HG02973 (cell line): ENCODE results near the gene ARNT2.

Source experiments
- ATAC-seq: cut with Tn5 transposase; IDR thresholded peaks from one replicate; pipeline ENCODE4 v1.9.1; 2021; ENCODE audit warnings: moderate library complexity; ENCODE audit not compliant: unreplicated experiment

Gene ARNT2

DNA sequence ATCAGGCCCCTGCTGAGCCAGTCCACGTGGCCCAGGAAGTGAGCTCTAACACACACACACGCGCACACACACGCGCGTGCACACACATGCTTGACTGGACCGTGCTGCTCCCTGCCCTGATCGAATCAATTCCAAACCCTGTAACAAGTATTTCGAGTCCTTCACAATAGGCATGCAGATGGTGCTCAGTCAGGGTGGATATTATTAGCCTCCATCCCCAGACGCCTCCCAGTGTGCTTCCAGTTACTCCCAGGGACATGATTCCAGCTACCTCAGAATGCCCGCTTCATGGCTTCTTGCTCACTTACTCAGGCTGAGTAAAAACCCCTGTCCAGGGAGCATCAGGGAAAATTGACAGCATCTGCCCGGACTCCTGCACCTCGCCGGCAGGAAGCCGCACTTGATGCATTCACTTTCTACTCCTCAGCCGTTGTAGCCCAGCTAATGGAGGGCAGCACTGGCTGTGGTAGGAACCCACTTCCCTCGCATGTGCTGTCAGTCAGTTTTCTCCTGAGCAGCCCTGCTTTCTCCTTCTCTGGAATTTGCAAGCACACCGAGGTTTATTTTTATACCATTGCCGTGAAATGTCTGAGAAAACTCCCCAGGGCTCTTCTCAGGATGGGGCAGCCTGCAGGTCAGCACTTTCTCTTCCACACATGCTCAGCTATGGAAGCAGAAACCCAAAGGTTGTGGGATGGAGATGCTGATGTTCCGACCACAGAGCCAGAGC, 164.9 kb downstream of the ARNT2 start:
- ATAC-seq = no peak

GRCh38 chr15:80569656-80570055, 165.5 kb downstream of the ARNT2 start:
- ATAC-seq = no peak

- ATAC-seq = no peak
Measured at GRCh38 chr15:80570553-80570952, 166.4 kb downstream of the ARNT2 start.

- ATAC-seq = no peak
Measured at GRCh38 chr15:80572337-80572736, 168.2 kb downstream of the ARNT2 start.

- no peak for ATAC-seq
Measured at GRCh38 chr15:80573606-80574005, 169.4 kb downstream of the ARNT2 start.

DNA sequence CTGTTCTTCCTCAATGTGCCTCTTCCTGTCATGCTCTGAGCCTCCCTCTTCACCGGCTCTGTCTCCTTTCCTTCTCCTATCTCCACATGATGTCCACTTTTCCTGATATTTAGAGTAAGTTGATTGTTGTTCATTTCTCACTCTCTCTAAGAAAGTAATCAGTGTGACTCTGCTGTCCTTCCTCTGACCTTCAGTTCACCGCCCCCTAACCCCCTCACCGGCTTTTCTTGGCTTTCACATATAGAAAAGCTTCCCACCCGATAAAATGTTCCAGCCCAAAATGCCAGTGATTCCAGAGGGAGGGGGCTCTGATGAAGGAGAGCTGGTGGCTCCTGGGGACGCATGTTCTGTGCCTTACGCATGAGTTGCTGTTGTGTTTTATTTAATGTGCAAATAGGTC, 170.4 kb downstream of the ARNT2 start:
- ATAC-seq = no peak

- no peak for ATAC-seq
Measured at GRCh38 chr15:80576519-80577090, 172.4 kb downstream of the ARNT2 start.

- no peak for ATAC-seq
Measured at GRCh38 chr15:80577552-80578205, 173.5 kb downstream of the ARNT2 start.

- ATAC-seq = no peak
Measured at GRCh38 chr15:80578206-80578595, 174.0 kb downstream of the ARNT2 start.

GRCh38 chr15:80578871-80579270, 174.7 kb downstream of the ARNT2 start:
- no peak for ATAC-seq

DNA sequence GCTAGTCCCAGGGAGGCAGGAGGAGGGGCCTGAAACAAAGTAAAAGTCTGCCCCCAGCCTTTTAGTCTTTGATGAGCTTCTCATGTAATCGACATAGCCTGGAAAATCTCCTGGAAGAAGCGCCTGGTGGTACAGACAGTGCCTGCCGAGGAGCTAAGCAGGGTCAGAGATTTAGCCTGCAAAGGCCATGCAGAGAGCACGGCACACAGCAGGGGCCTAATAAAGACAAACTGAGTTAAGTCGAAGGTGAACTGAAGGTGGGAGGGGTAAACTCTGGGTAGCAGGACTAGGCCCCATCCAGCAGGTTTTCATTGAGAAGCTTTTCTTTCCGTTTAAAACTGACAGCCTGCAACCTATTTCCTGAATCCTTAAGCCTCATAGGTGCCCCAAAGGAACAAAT, 175.4 kb downstream of the ARNT2 start:
- ATAC-seq = no peak

- no peak for ATAC-seq
Measured at GRCh38 chr15:80580106-80580505, 175.9 kb downstream of the ARNT2 start.

- ATAC-seq = no peak
Measured at GRCh38 chr15:80580536-80581260, 176.5 kb downstream of the ARNT2 start.

GRCh38 chr15:80581976-80582375, 177.8 kb downstream of the ARNT2 start:
- no peak for ATAC-seq

- no peak for ATAC-seq
Measured at GRCh38 chr15:80582816-80583423, 178.7 kb downstream of the ARNT2 start.

DNA sequence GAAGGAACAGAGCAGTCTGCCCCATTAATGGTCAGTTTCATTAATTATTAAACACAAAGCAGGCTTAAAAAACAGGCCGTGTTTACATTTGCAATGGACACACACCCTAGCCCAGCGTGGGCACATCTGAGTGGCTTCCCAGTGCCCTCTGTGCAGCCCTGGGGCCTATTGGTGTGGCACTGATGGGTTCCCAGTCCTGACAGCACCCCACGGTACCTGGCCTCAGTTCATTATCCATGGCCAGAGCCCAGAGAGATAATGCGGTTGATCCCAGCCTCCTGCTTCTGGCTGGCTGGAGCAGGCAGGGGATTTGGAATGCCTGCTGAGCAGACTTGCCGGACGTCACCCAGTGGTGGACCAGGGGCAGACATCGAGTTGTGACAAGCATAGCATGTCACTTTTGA, 180.4 kb downstream of the ARNT2 start:
- no peak for ATAC-seq

- no peak for ATAC-seq
Measured at GRCh38 chr15:80584973-80585525, 180.9 kb downstream of the ARNT2 start.

DNA sequence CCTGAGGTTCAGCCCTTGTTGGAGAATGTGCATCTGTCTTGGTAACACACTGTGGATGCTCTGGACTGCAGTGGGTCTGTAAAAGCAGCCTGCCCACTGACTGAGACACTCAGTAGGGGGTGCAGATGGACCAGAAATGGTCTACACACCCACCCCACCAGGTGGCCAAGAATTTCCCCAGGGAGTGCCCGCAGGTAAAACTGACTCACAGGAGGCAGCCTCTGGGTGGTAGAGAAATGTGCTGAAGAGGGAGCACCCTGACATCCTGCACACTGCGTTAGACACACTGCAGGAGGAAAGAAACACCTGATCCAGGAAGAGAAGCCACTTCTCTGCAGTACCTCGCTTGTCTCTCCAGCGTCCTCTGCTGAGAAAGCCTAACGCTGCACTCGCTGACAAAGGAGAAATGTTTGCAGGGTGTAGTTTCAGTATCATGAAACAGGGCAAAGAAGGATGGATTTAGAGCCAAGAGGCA, 181.4 kb downstream of the ARNT2 start:
- ATAC-seq = no peak

DNA sequence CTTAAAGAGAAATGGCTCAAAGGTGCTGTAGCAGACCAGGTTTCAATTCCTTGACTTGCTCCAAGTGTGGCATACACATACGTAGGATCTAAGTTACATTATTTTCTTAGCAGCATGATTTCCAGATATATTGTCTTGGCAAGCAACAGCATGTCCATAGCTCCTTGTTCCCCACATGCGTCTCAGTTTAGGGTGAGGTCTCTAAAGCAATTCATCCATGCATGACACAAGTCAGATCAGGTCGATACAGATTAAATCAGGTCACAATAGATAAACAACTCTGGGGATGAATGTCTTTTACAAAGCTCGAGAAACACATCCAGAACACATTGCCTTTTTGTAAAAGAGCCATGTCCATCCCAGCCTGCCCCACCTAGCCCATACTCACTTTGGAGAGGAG, 182.0 kb downstream of the ARNT2 start:
- ATAC-seq = no peak

GRCh38 chr15:80587007-80587406, 182.8 kb downstream of the ARNT2 start:
- ATAC-seq = no peak
